Left lung (tissue), 10 donors: ENCODE data around the gene ADAMTS17. TPM values are rescaled to one million over a fixed set of nuclear protein-coding genes. Genes with fewer than 3 reads are reported as not detected.

Experiments
- ATAC-seq: fragments of 200-7000 bp; cut with Tn5 transposase; one replicate; pipeline ENCODE4 v1.9.1; 2020; ENCODE audit warnings: moderate library complexity
- DNase-seq, 4 donors: peaks; one replicate each; pipeline ENCODE4 v3.0.0-alpha.2; 2013 to 2020
- H3K27ac ChIP-seq, 2 donors: fragments of 200-600 bp; sonication (generic) in 1 of 2; one replicate each; pipeline versions ENCODE4 v1.5.0 to v1.8.0; 2020 to 2021
- H3K27me3 ChIP-seq, 2 donors: fragments of 200-600 bp; sonication (generic) in 1 of 2; one replicate each; pipeline versions ENCODE4 v1.5.0 to v1.8.0; 2020 to 2021
- H3K36me3 ChIP-seq, 2 donors: fragments of 200-600 bp; sonication (generic) in 1 of 2; one replicate each; pipeline versions ENCODE4 v1.5.0 to v1.8.0; 2020 to 2021
- H3K4me1 ChIP-seq, 2 donors: fragments of 200-600 bp; one replicate each; pipeline ENCODE4 v1.8.0; 2021
- H3K4me3 ChIP-seq, 2 donors: fragments of 200-600 bp; sonication (generic) in 1 of 2; one replicate each; pipeline versions ENCODE4 v1.5.0 to v1.8.0; 2020 to 2021; ENCODE audit warnings: mild to moderate bottlenecking in 1 of 2
- H3K9me3 ChIP-seq, 2 donors: fragments of 200-600 bp; sonication (generic) in 1 of 2; one replicate each; pipeline versions ENCODE4 v1.5.0 to v1.8.0; 2020 to 2021
- CTCF ChIP-seq, 2 donors: fragments of 200-600 bp; sonication (generic) in 1 of 2; IDR thresholded peaks; one replicate each; pipeline versions ENCODE4 v1.5.0 to v1.8.0; 2021; ENCODE audit warnings: antibody characterized with exemption in 2 of 2
- intact Hi-C, 2 donors: fragments of 100-400 bp; cut with DNase I; formaldehyde crosslinking; loops; one replicate each; pipeline versions ENCODE4 v1.11.2 to v1.14.2; 2022
- polyA plus RNA-seq, 6 donors: library from polyadenylated mRNA; unstranded; fragments of 120-200 nt; gene quantifications; one replicate each; pipeline ENCODE4 v1.2.1, GENCODE V29; 2013; ENCODE audit not compliant: insufficient read length in 6 of 6
- total RNA-seq, 2 donors: library from RNA; stranded (reverse); fragmentation: NEBNext Ultra II Directional; extraction: Animal tissue kit (Norgen Biotek cat#: 25700); gene quantifications; one replicate each; pipeline ENCODE4 v1.2.1, GENCODE V29; 2021
- donor health status: DM: no; HTN: yes; CAD: no.
- donor health status: DM: no; HTN: no; CAD: no.

ADAMTS17 gene
- total and polyA plus RNA-seq, 8 donors: 2.0 to 3.9 (median 3.4) TPM

- Histone ChIP-seq H3K27ac (no peak overlapping the region), H3K9me3 (no peaks in the 10 kb centered on the region), H3K36me3 (no peaks in the 10 kb centered on the region), H3K4me3 (peak overlapping the region in 1 of 2 donors; percentile 3), H3K27me3 (no peaks in the 10 kb centered on the region), H3K4me1 (no peaks in the 10 kb centered on the region)
- DNase-seq: peak in 2 of 4 donors; percentile 63 to 87
- peak; percentile 91 for ATAC-seq
- peak; percentile 20 to 51 for TF ChIP-seq CTCF (IDR thresholded peaks at IDR 0.05)
- intact Hi-C loops: no loop called here
Measured at GRCh38 chr15:100131321-100132224, 210.2 kb downstream of the ADAMTS17 start.

GRCh38 chr15:100129677-100130076 lies 212.1 kb downstream of the ADAMTS17 start:
- intact Hi-C loops: no loop called here
- Histone ChIP-seq H3K27me3 (no peaks in the 10 kb centered on the region), H3K36me3 (no peaks in the 10 kb centered on the region), H3K4me3 (no peak overlapping the region), H3K27ac (no peak overlapping the region), H3K9me3 (no peaks in the 10 kb centered on the region), H3K4me1 (no peaks in the 10 kb centered on the region)
- no peak for TF ChIP-seq CTCF (IDR thresholded peaks at IDR 0.05)
- no peak for DNase-seq
- ATAC-seq: no peak

- no peaks in the 10 kb centered on the region for H3K36me3 ChIP-seq
- peak in 2 of 4 donors; percentile 98 for DNase-seq
- H3K9me3 ChIP-seq: peaks cover 0 to 24% of the 10 kb centered on the region in 2 donors
- no peak overlapping the region for H3K27ac ChIP-seq
- intact Hi-C loops: no loop called here
- H3K4me3 ChIP-seq: no peak overlapping the region
- peak; percentile 53 for ATAC-seq
- no peaks in the 10 kb centered on the region for H3K4me1 ChIP-seq
- no peaks in the 10 kb centered on the region for H3K27me3 ChIP-seq
- TF ChIP-seq CTCF (IDR thresholded peaks at IDR 0.05): no peak
Measured at GRCh38 chr15:100125401-100126191, 216.2 kb downstream of the ADAMTS17 start.

GRCh38 chr15:100124936-100125335 lies 216.8 kb downstream of the ADAMTS17 start:
- intact Hi-C loops: no loop called here
- no peak overlapping the region for H3K27ac ChIP-seq
- H3K4me1 ChIP-seq: no peaks in the 10 kb centered on the region

More at GRCh38 chr15:100124936-100125335, 216.8 kb downstream of the ADAMTS17 start:
- no peak for TF ChIP-seq CTCF (IDR thresholded peaks at IDR 0.05)
- H3K9me3 ChIP-seq: peaks cover 0 to 30% of the 10 kb centered on the region in 2 donors
- H3K4me3 ChIP-seq: no peak overlapping the region
- DNase-seq (no peak), ATAC-seq (no peak)
- H3K27me3 ChIP-seq: no peaks in the 10 kb centered on the region
- no peaks in the 10 kb centered on the region for H3K36me3 ChIP-seq
